Measurements from ENCODE around the gene BMPER. TPM values are rescaled to one million over a fixed set of nuclear protein-coding genes. Genes with fewer than 3 reads are reported as not detected.
A peak's percentile ranks its signal among the peaks of the same experiment; 100 is the strongest.

BMPER gene
- total RNA-seq, 1 experiment from 2014 or later, result not detected

DNA sequence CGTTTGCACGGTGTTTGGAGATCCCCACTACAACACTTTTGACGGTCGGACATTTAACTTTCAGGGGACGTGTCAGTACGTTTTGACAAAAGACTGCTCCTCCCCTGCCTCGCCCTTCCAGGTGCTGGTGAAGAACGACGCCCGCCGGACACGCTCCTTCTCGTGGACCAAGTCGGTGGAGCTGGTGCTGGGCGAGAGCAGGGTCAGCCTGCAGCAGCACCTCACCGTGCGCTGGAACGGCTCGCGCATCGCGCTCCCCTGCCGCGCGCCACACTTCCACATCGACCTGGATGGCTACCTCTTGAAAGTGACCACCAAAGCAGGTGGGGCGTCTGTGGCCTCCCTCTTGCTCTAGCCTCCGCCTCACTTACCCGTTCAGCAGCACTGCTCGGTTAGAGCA, 173.5 kb downstream of the BMPER start:
- Histone ChIP-seq H3K79me2 (ENCODE audit: low read length) (no peaks in the 10 kb centered on the region), H3K4me2 (ENCODE audit: low read depth, low read length, poor library complexity, severe bottlenecking) (no peak overlapping the region), H4K20me1 (ENCODE audit: insufficient read depth, low read depth, low read length) (no peaks in the 10 kb centered on the region), H3K9ac (ENCODE audit: low read length) (no peak overlapping the region), H3K9me3 (ENCODE audit: low read length) (no peaks in the 10 kb centered on the region), H3K27ac (ENCODE audit: low read length) (no peak overlapping the region), H3K4me3 (ENCODE audit: low read length) (no peak overlapping the region), H3K4me1 (ENCODE audit: low read length) (no peaks in the 10 kb centered on the region), H3K36me3 (ENCODE audit: insufficient read depth, low read length) (no peaks in the 10 kb centered on the region), H3K27me3 (ENCODE audit: low read length) (0 out of 2 replicates have a peak, but pooled peaks cover 3% of the 10 kb centered on the region), H3K9me2 (replicated peaks; ENCODE audit: insufficient read depth, low read length) (no peaks in the 10 kb centered on the region), H2AFZ (ENCODE audit: low read length) (no peak overlapping the region)
- DNase-seq, result no peak

- Histone ChIP-seq H3K4me1 (ENCODE audit: low read length) (no peaks in the 10 kb centered on the region), H3K36me3 (ENCODE audit: insufficient read depth, low read length) (no peaks in the 10 kb centered on the region), H3K4me3 (ENCODE audit: low read length) (no peak overlapping the region), H3K27ac (ENCODE audit: low read length) (no peak overlapping the region), H2AFZ (ENCODE audit: low read length) (no peak overlapping the region), H3K4me2 (ENCODE audit: low read depth, low read length, poor library complexity, severe bottlenecking) (no peak overlapping the region), H4K20me1 (ENCODE audit: insufficient read depth, low read depth, low read length) (no peaks in the 10 kb centered on the region), H3K9me2 (replicated peaks; ENCODE audit: insufficient read depth, low read length) (no peaks in the 10 kb centered on the region), H3K79me2 (ENCODE audit: low read length) (no peaks in the 10 kb centered on the region), H3K9ac (ENCODE audit: low read length) (no peak overlapping the region), H3K27me3 (ENCODE audit: low read length) (0 out of 2 replicates have a peak, but pooled peaks cover 3% of the 10 kb centered on the region), H3K9me3 (ENCODE audit: low read length) (no peaks in the 10 kb centered on the region)
- DNase-seq, result no peak
Observed at GRCh38 chr7:34080513-34080912, 175.2 kb downstream of the BMPER start.

DNA sequence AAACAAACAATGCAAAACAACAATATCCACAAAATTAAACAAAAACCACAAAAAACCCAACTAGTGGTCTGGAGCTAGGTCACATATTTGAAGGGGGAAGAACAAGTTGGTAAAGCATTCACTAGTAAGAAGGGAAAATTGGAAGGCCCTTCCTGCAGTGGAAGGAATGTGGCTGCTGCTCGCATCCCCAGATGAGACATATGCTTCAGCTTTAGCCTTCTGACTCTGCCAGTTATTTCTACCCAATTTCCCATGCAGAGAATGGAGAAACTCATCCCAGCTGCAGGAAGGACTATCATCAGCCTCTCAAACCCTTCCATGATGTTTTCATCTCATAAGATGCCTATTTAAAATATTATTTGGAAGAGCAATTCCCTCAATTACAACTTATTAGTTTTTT, 176.6 kb downstream of the BMPER start:
- Histone ChIP-seq H3K4me1 (ENCODE audit: low read length) (no peaks in the 10 kb centered on the region), H3K9me2 (replicated peaks; ENCODE audit: insufficient read depth, low read length) (no peaks in the 10 kb centered on the region), H3K27ac (ENCODE audit: low read length) (no peak overlapping the region), H3K9me3 (ENCODE audit: low read length) (no peaks in the 10 kb centered on the region), H3K36me3 (ENCODE audit: insufficient read depth, low read length) (no peaks in the 10 kb centered on the region), H3K9ac (ENCODE audit: low read length) (no peak overlapping the region), H2AFZ (ENCODE audit: low read length) (no peak overlapping the region), H4K20me1 (ENCODE audit: insufficient read depth, low read depth, low read length) (no peaks in the 10 kb centered on the region), H3K79me2 (ENCODE audit: low read length) (no peaks in the 10 kb centered on the region), H3K27me3 (ENCODE audit: low read length) (0 out of 2 replicates have a peak, but pooled peaks cover 3% of the 10 kb centered on the region), H3K4me2 (ENCODE audit: low read depth, low read length, poor library complexity, severe bottlenecking) (no peak overlapping the region), H3K4me3 (ENCODE audit: low read length) (no peak overlapping the region)
- DNase-seq, result no peak

GRCh38 chr7:34083440-34083839, 178.1 kb downstream of the BMPER start:
- Histone ChIP-seq H3K9ac (ENCODE audit: low read length) (no peak overlapping the region), H3K4me2 (ENCODE audit: low read depth, low read length, poor library complexity, severe bottlenecking) (no peak overlapping the region), H3K79me2 (ENCODE audit: low read length) (no peaks in the 10 kb centered on the region), H3K36me3 (ENCODE audit: insufficient read depth, low read length) (no peaks in the 10 kb centered on the region), H2AFZ (ENCODE audit: low read length) (no peak overlapping the region), H4K20me1 (ENCODE audit: insufficient read depth, low read depth, low read length) (no peaks in the 10 kb centered on the region), H3K9me2 (replicated peaks; ENCODE audit: insufficient read depth, low read length) (no peaks in the 10 kb centered on the region), H3K27me3 (ENCODE audit: low read length) (0 out of 2 replicates have a peak, but pooled peaks cover 3% of the 10 kb centered on the region), H3K4me1 (ENCODE audit: low read length) (no peaks in the 10 kb centered on the region), H3K4me3 (ENCODE audit: low read length) (no peak overlapping the region), H3K27ac (ENCODE audit: low read length) (no peak overlapping the region), H3K9me3 (ENCODE audit: low read length) (no peaks in the 10 kb centered on the region)
- peak; percentile 21 for DNase-seq

- Histone ChIP-seq H3K4me3 (ENCODE audit: low read length) (no peak overlapping the region), H3K79me2 (ENCODE audit: low read length) (no peaks in the 10 kb centered on the region), H3K9me3 (ENCODE audit: low read length) (no peaks in the 10 kb centered on the region), H3K9me2 (replicated peaks; ENCODE audit: insufficient read depth, low read length) (no peaks in the 10 kb centered on the region), H3K4me2 (ENCODE audit: low read depth, low read length, poor library complexity, severe bottlenecking) (no peak overlapping the region), H3K36me3 (ENCODE audit: insufficient read depth, low read length) (no peaks in the 10 kb centered on the region), H3K4me1 (ENCODE audit: low read length) (no peaks in the 10 kb centered on the region), H4K20me1 (ENCODE audit: insufficient read depth, low read depth, low read length) (no peaks in the 10 kb centered on the region), H3K27me3 (ENCODE audit: low read length) (0 out of 2 replicates have a peak, but pooled peaks cover 3% of the 10 kb centered on the region), H3K27ac (ENCODE audit: low read length) (no peak overlapping the region), H3K9ac (ENCODE audit: low read length) (no peak overlapping the region), H2AFZ (ENCODE audit: low read length) (no peak overlapping the region)
- no peak for DNase-seq
Observed at GRCh38 chr7:34084651-34085050, 179.3 kb downstream of the BMPER start.

- no peak for DNase-seq
- no peaks in the 10 kb centered on the region for H4K20me1 ChIP-seq (ENCODE audit: insufficient read depth, low read depth, low read length)
- no peak overlapping the region for H3K4me2 ChIP-seq (ENCODE audit: low read depth, low read length, poor library complexity, severe bottlenecking)
- no peaks in the 10 kb centered on the region for H3K36me3 ChIP-seq (ENCODE audit: insufficient read depth, low read length)
- no peaks in the 10 kb centered on the region for H3K4me1 ChIP-seq (ENCODE audit: low read length)
- H3K4me3 ChIP-seq (ENCODE audit: low read length), result no peak overlapping the region
- H3K9me2 ChIP-seq (replicated peaks; ENCODE audit: insufficient read depth, low read length), result no peaks in the 10 kb centered on the region
- no peak overlapping the region for H3K27ac ChIP-seq (ENCODE audit: low read length)
- H3K79me2 ChIP-seq (ENCODE audit: low read length), result no peaks in the 10 kb centered on the region
- H3K27me3 ChIP-seq (ENCODE audit: low read length), result 0 out of 2 replicates have a peak, but pooled peaks cover 3% of the 10 kb centered on the region
- no peaks in the 10 kb centered on the region for H3K9me3 ChIP-seq (ENCODE audit: low read length)
- no peak overlapping the region for H2AFZ ChIP-seq (ENCODE audit: low read length)
- no peak overlapping the region for H3K9ac ChIP-seq (ENCODE audit: low read length)
Observed at GRCh38 chr7:34086064-34086463, 180.7 kb downstream of the BMPER start.

DNA sequence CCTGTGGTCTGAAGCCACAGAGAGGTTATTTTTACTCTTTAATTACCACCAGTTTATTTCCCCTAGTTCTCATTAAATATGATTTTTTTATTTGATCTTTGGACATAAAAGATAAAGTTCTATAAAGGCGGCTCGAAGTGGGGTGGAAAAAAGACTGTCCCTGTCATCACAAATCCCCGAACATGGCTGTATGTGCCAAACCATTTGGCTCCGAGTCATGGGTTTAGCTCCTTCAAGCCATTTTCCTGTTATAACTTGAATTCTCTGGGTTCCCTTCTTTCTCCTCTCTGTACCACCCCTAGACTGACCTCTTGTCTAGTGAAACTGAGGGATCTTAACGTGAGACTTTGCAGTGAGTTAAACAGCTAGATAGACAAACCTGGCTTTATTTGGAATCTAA, 181.6 kb downstream of the BMPER start:
- no peak overlapping the region for H3K27ac ChIP-seq (ENCODE audit: low read length)
- no peak for DNase-seq
- no peaks in the 10 kb centered on the region for H3K27me3 ChIP-seq (ENCODE audit: low read length)
- no peaks in the 10 kb centered on the region for H3K9me3 ChIP-seq (ENCODE audit: low read length)
- no peaks in the 10 kb centered on the region for H3K9me2 ChIP-seq (replicated peaks; ENCODE audit: insufficient read depth, low read length)
- no peak overlapping the region for H3K4me2 ChIP-seq (ENCODE audit: low read depth, low read length, poor library complexity, severe bottlenecking)
- H3K9ac ChIP-seq (ENCODE audit: low read length), result no peak overlapping the region
- H3K4me1 ChIP-seq (ENCODE audit: low read length), result no peaks in the 10 kb centered on the region
- no peaks in the 10 kb centered on the region for H4K20me1 ChIP-seq (ENCODE audit: insufficient read depth, low read depth, low read length)
- H3K4me3 ChIP-seq (ENCODE audit: low read length), result no peak overlapping the region
- no peaks in the 10 kb centered on the region for H3K36me3 ChIP-seq (ENCODE audit: insufficient read depth, low read length)
- H2AFZ ChIP-seq (ENCODE audit: low read length), result no peak overlapping the region
- H3K79me2 ChIP-seq (ENCODE audit: low read length), result no peaks in the 10 kb centered on the region

DNA sequence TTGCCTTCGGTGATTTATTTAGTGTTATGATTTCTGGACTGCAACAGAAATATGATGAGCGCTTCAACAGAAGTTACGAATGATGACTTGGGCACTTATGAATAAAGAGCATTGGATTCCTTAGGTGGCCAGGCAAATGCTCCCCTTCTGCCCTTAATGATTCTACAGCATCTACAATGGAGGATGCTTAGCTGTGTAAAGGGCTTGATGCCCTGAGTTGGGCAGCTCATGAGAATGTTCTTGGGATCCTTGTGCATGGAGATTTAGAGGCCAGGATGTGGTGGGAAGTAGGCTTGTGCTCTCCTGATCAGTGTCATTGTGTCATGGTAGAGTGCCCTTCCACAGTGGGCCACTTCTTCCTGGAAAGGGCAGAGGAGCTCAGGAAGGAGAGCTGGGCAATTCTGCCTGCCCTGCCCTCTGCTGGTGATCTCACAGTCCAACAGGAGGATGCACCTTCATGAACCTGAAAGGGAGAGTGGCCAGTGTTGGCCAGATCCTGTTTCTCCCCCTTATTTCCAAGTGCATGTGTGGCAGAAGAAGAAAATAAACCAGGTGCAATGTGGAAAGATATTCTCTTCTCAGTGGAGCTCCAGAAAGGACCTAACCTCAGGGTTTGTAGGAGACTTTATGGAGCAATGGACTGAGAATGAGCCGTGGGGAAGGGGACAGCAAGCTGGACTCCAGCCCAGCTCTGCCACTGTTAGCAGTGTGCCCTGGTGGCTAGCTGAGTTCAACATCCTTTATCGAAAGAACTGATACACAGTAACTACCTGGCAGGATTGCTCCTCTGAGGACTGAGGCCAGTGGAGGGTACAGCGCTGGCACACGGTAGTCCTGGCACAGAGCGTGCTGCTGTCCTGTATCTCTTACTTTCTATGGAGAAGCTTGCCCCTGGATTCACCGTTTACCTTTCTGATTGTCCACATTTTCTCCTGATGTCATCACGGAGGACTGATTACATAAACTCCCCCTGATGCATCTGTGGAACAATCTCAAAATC, 182.9 kb downstream of the BMPER start:
- no peak overlapping the region for H3K4me3 ChIP-seq (ENCODE audit: low read length)
- no peaks in the 10 kb centered on the region for H3K9me2 ChIP-seq (replicated peaks; ENCODE audit: insufficient read depth, low read length)
- no peaks in the 10 kb centered on the region for H3K9me3 ChIP-seq (ENCODE audit: low read length)
- no peaks in the 10 kb centered on the region for H4K20me1 ChIP-seq (ENCODE audit: insufficient read depth, low read depth, low read length)
- no peak overlapping the region for H2AFZ ChIP-seq (ENCODE audit: low read length)
- H3K79me2 ChIP-seq (ENCODE audit: low read length), result no peaks in the 10 kb centered on the region
- no peaks in the 10 kb centered on the region for H3K36me3 ChIP-seq (ENCODE audit: insufficient read depth, low read length)
- no peak overlapping the region for H3K4me2 ChIP-seq (ENCODE audit: low read depth, low read length, poor library complexity, severe bottlenecking)
- no peaks in the 10 kb centered on the region for H3K27me3 ChIP-seq (ENCODE audit: low read length)
- H3K9ac ChIP-seq (ENCODE audit: low read length), result no peak overlapping the region
- no peaks in the 10 kb centered on the region for H3K4me1 ChIP-seq (ENCODE audit: low read length)
- peak; percentile 42 for DNase-seq
- no peak overlapping the region for H3K27ac ChIP-seq (ENCODE audit: low read length)
